Right lobe of liver (tissue), 4 donors: ENCODE data around the gene TULP1.

Source experiments
- POLR2A ChIP-seq: fragments of 450-650 bp; IDR thresholded peaks from one replicate; pipeline ENCODE4 v1.6.1; 2017; ENCODE audit warnings: antibody characterized with exemption, mild to moderate bottlenecking
- TF ChIP-seq, protein P1 (sequence below), 4 donors: fragments of 200-600 bp in 3 of 4; fragments of 450-650 bp in 1 of 4; IDR thresholded peaks; one replicate each; pipeline versions ENCODE4 v1.5.1 to v1.8.0; 2016 to 2022; ENCODE audit warnings: antibody characterized with exemption in 4 of 4, mild to moderate bottlenecking in 2 of 4
- donor health status: DM: no; HTN: no; CAD: no.
- donor health status: DM: no; HTN: no; CAD: no.
- donor health status: DM: no; HTN: yes; CAD: no.

DNA sequence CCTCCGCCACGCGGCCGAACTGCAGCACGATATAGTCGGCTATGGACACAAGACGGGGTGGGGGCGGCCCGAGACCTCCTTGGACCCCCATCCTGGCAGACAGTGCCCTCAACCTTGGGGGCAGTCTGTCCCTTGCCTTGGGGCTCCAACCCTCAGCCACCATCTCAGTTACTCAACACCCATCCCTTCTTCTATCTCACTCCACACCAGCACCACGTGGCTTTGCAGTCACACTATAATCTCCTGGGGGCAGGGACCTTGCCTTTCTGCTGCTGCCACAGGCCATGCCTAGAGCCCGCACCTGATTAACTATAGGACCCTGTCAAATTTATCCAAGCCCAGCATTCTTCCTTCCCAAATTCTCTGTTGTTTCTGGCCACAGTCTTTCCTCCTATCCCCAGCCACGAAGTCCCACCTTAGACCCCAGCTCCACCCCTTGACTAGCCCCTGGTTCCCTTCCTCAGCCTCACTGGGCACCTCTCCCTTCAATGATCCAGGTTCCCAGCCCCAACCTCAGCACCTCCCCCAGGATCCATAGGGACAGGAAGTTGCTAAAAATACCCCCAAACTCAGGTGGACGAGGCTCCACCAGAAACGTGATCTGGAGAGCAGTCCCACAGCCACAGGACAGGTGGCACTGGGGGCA, 14.2 kb downstream of the TULP1 start:
- TF ChIP-seq, protein P1, sequence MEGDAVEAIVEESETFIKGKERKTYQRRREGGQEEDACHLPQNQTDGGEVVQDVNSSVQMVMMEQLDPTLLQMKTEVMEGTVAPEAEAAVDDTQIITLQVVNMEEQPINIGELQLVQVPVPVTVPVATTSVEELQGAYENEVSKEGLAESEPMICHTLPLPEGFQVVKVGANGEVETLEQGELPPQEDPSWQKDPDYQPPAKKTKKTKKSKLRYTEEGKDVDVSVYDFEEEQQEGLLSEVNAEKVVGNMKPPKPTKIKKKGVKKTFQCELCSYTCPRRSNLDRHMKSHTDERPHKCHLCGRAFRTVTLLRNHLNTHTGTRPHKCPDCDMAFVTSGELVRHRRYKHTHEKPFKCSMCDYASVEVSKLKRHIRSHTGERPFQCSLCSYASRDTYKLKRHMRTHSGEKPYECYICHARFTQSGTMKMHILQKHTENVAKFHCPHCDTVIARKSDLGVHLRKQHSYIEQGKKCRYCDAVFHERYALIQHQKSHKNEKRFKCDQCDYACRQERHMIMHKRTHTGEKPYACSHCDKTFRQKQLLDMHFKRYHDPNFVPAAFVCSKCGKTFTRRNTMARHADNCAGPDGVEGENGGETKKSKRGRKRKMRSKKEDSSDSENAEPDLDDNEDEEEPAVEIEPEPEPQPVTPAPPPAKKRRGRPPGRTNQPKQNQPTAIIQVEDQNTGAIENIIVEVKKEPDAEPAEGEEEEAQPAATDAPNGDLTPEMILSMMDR (IDR thresholded peaks at IDR 0.05): no peak
- no peak for TF ChIP-seq POLR2A
